NCI-H128 (cell line): ENCODE results near the gene DENND2A.
"Not testable (repeated sequence)": the region's sequence is repeated elsewhere in the genome, so short reads cannot be mapped to it uniquely, and the experiment has no call there.

Experiments used
- DNase-seq: peaks from one replicate; lab custom pipeline; 2025; ENCODE audit not compliant: unreplicated experiment; lab: John Stamatoyannopoulos, UW

DENND2A gene

GRCh38 chr7:140674356-140674800, 33.8 kb upstream of the DENND2A start:
- DNase-seq = no peak

GRCh38 chr7:140673774-140674155, 33.2 kb upstream of the DENND2A start:
- no peak for DNase-seq

DNA sequence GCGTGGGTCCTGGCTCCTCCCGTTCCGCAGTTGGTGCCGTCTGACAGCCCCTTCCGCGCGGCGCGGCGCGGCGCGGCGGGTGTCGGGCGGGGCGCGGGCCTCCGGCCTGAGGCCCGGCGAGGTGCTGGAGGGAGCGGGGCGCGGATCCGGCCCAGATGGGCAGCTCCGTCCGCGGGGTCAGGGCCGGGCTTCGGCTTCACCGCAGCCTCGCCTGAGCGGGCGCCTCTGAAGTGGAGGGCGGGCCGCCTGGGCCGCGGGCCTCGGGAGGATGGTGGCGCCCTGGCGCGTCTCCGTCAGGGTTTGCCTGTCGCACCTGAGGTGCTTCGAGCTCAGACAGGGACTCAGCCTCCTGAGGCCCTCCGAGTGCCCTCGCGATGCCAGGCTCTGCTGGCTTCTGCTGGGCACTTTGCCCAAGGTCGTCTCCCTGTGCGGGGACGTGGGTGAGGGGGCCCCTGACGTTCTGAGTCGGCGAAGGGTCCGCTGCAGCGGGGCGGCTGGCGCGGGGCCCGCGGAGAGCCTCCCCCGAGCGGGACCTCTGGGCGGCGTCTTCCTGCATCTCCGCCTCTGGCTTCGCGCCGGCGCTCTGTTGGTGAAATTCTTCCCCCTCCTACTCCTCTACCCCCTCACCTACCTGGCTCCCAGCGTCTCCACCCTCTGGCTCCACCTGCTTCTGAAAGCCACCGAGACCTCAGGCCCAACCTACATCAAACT, 32.6 kb upstream of the DENND2A start:
- peak; percentile 30 for DNase-seq

- no peak for DNase-seq
Observed at GRCh38 chr7:140672382-140673062, 31.9 kb upstream of the DENND2A start, which contains the start of gene ADCK2. ADCK2 (plus strand) TSS chr7:140672945; CDS start chr7:140673331, 386 bp downstream.

GRCh38 chr7:140671966-140672365, 31.4 kb upstream of the DENND2A start:
- DNase-seq = no peak

DNA sequence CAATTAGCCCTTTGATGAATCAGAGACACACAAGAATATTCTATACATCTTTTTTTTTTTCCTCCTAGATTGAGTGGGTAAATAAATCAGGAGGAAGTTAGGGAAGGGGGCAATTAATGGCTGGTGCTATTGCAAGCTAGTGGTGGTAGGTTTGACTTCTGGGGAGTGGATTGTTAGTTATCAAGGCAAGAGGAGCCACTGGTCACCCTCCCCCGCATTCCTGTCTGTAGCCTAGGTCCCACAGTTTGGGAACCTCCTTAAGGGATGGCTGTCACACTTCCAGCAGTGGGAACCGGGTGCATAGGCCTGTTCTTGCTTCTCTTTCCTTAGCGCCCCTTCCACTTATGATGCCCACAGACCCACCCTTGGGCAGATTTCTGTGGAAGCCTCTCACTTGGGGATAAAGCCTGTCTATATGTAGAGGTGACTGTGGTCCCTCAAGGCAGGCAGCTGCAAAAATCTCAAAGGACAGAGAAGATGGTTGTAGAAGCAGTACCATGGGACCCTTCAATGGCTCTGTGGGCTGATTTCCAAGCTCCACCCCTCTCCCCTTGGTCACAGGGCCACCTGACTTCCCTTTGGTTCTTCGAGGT, 29.8 kb upstream of the DENND2A start:
- DNase-seq = no peak

DNA sequence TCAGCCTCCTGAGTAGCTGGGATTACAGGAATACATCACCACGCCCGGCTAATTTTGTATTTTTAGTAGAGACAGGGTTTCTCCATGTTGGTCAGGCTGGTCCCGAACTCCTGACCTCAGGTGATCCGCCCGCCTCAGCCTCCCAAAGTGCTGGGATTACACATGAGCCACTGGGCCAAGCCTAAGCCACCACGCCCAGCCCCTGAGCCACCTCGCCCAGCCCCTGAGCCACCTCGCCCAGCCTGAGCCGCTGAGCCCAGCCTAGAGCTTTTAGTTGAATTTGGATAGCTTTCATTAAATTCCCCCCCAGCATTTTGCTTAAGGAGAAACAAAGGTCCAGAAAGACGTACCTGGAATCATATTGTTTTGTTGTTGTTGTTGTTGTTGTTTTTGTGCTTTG, 29.2 kb upstream of the DENND2A start:
- not testable (repeated sequence) for DNase-seq

GRCh38 chr7:140669352-140669751, 28.7 kb upstream of the DENND2A start:
- no peak for DNase-seq

- DNase-seq = no peak
Observed at GRCh38 chr7:140668641-140669040, 28.0 kb upstream of the DENND2A start.

DNA sequence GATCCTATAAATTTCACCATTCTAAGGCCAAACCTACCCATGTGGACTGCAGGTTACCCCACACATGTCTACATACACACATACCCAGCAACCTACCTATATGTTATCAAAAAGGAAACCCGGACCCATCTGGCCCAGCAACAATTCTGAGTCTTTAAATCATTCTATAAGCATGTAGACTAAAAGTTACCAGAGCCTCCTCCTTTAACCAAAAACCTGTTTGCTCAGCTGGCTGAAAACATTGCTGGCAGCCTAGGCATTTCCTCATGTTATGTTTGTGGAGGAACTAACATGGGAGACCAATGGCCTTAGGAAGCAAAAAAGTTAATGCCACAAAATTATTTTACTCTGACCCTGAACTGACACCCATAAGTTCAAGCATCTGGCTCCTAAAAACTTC, 26.9 kb upstream of the DENND2A start:
- DNase-seq = no peak

DNA sequence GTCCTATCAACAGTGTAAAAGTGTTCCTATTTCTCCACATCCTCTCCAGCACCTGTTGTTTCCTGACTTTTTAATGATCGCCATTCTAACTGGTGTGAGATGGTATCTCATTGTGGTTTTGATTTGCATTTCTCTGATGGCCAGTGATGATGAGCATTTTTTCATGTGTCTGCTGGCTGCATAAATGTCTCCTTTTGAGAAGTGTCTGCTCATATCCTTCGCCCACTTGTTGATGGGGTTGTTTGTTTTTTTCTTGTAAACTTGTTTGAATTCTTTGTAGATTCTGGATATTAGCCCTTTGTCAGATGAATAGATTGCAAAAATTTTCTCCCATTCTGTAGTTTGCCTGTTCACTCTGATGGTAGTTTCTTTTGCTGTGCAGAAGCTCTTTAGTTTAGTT, 22.3 kb upstream of the DENND2A start:
- not testable (repeated sequence) for DNase-seq

- no peak for DNase-seq
Observed at GRCh38 chr7:140661124-140661523, 20.5 kb upstream of the DENND2A start.

DNA sequence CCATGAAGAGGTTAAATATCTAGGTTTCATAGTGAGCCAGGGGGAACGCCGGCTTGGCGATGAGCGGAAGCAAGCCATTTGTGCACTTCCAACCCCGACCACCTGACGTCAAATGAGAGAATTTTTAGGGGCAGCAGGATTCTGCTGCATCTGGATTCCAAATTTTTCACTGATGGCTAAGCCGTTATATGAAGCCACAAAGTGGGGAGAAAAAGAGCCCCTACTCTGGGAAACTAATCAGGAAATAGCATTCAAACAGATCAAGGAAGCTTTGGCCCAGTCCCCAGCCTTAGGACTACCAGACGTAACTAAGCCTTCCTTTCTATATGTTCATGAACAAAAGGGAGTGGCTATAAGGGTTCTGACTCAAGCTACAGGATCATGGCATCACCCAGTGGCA, 19.2 kb upstream of the DENND2A start:
- no peak for DNase-seq

- DNase-seq = no peak
Observed at GRCh38 chr7:140657891-140658290, 17.3 kb upstream of the DENND2A start.

- no peak for DNase-seq
Observed at GRCh38 chr7:140656548-140657515, 16.2 kb upstream of the DENND2A start.

GRCh38 chr7:140655511-140656408, 15.1 kb upstream of the DENND2A start:
- no peak for DNase-seq

DNA sequence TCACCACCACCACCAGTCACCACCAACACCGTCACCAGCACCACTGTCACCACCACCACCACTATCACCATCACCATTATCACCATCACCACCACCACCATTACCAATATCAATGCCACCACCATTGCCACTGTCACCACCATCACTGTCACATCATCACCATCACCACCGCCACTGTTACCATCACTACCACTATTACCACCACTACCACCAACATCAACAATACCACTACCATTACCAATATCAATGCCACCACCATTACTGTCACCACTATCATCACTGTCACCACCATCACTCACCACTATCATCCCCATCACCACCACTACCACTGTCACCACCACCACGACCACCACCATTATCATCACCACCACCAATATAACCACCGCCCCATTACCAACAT, 14.0 kb upstream of the DENND2A start:
- no peak for DNase-seq

- no peak for DNase-seq
Observed at GRCh38 chr7:140654109-140654387, 13.4 kb upstream of the DENND2A start.

DNA sequence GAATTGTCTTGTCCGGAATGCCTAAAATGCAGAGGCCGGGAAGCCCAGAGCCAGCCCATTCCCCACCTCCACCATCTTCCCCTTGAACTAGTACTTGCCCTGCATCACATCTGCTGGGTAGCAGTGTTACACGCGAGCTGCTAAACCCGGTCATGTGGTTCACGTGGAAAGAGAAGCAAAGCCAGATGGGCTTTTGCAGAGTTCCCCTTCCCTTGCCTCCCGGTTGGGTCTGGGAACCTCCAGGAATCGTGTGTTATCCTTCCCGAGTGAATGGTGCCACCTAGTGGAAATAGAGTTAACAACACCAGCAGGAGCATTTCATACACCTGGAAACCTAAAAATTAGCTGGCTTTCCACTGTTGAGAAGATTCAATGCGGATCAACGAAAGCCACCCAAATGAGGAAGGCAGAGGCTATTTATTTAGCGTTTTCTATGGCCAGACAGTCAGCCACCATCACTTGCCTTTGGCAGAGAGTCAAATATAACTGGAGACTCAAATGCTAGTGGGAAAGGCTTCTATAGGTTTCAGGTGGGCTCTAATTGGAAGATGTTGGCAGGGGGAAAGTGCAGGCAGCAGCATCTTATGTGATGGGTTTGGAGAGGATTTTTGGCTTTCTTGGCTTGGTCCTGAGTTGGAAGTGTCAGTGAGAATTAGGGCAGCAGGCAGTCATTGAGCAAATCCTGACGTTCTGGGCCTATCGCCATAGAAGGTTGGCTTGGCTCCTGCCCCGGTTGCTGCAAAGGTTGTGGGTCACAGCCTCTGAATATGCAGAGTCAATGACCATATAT, 12.9 kb upstream of the DENND2A start:
- DNase-seq = peak; percentile 67
